GM13977 (cell line): ENCODE measurements around the gene GTF2E1.
A peak's percentile ranks its signal among the peaks of the same experiment; 100 is the strongest.
"Not testable (repeated sequence)": the region's sequence is repeated elsewhere in the genome, so short reads cannot be mapped to it uniquely, and the experiment has no call there.

Source experiments
- DNase-seq: peaks from one replicate; pipeline ENCODE4 v3.0.0; 2012; ENCODE audit warnings: low spot score
- CTCF ChIP-seq: IDR thresholded peaks from 2 replicates; pipeline ENCODE4 v1.5.1; 2012; ENCODE audit warnings: mild to moderate bottlenecking, control low read depth; ENCODE audit not compliant: insufficient read depth; ENCODE audit errors: extremely low read depth, missing control alignments
- in situ Hi-C: fragments of 300-500 bp; cut with MboI; formaldehyde crosslinking; loops from one replicate; pipeline ENCODE4 v1.12.0; 2022; ENCODE audit warnings: low sequenced_read_pairs, low pct_unique_long_range_greater_than_20kb, mixed read lengths, inconsistent platforms; ENCODE audit not compliant: unreplicated experiment

The GTF2E1 gene

GRCh38 chr3:120773932-120774331, 31.4 kb downstream of the GTF2E1 start:
- no peak for TF ChIP-seq CTCF
- no peak for DNase-seq
- in situ Hi-C loops = no loop called here

GRCh38 chr3:120775411-120775810, 32.9 kb downstream of the GTF2E1 start:
- in situ Hi-C loops = loop anchor here (25.0 kb wide), 1 partner anchor 513 kb away; no protein-coding TSS in a partner anchor
- no peak for TF ChIP-seq CTCF
- no peak for DNase-seq

- no peak for TF ChIP-seq CTCF
- in situ Hi-C loops = loop anchor here (25.0 kb wide), 1 partner anchor 516 kb away; no protein-coding TSS in a partner anchor
- DNase-seq = no peak
Observed at GRCh38 chr3:120778776-120779175, 36.2 kb downstream of the GTF2E1 start.

GRCh38 chr3:120780977-120781376, 38.4 kb downstream of the GTF2E1 start:
- in situ Hi-C loops = loop anchor here (25.0 kb wide), 1 partner anchor 519 kb away; no protein-coding TSS in a partner anchor
- TF ChIP-seq CTCF = no peak
- DNase-seq = peak; percentile 11

- DNase-seq = not testable (repeated sequence)
- in situ Hi-C loops = loop anchor here (25.0 kb wide), 1 partner anchor 524 kb away; no protein-coding TSS in a partner anchor
Observed at GRCh38 chr3:120785832-120786231, 43.3 kb downstream of the GTF2E1 start.

- no peak for DNase-seq
- in situ Hi-C loops = loop anchor here (10.0 to 25.0 kb wide), 2 partner anchors 226 to 529 kb away; no protein-coding TSS in a partner anchor
- no peak for TF ChIP-seq CTCF
Observed at GRCh38 chr3:120791010-120791409, 48.5 kb downstream of the GTF2E1 start.

- in situ Hi-C loops = loop anchor here (10.0 to 25.0 kb wide), 2 partner anchors 227 to 530 kb away; no protein-coding TSS in a partner anchor
- no peak for DNase-seq
- TF ChIP-seq CTCF = no peak
Observed at GRCh38 chr3:120791913-120792312, 49.4 kb downstream of the GTF2E1 start.
